ENCODE results near the gene MICU1. TPM values are rescaled to one million over a fixed set of nuclear protein-coding genes. Genes with fewer than 3 reads are reported as not detected.
"Not testable (repeated sequence)": the region's sequence is repeated elsewhere in the genome, so short reads cannot be mapped to it uniquely, and the experiment has no call there.

Gene MICU1
- total RNA-seq, 1 experiment from 2014 or later = 34.4 TPM

GRCh38 chr10:72390764-72391163 lies 235.1 kb downstream of the MICU1 start:
- DNase-seq (ENCODE audit: low read depth) = no peak

GRCh38 chr10:72389716-72390115 lies 236.2 kb downstream of the MICU1 start:
- DNase-seq (ENCODE audit: low read depth) = no peak

GRCh38 chr10:72389014-72389413 lies 236.9 kb downstream of the MICU1 start:
- DNase-seq (ENCODE audit: low read depth) = no peak

GRCh38 chr10:72388062-72388461 lies 237.8 kb downstream of the MICU1 start:
- DNase-seq (ENCODE audit: low read depth) = no peak

- no peak for DNase-seq (ENCODE audit: low read depth)
Observed at GRCh38 chr10:72386916-72387586, 238.8 kb downstream of the MICU1 start.

GRCh38 chr10:72385724-72386123 lies 240.2 kb downstream of the MICU1 start:
- no peak for DNase-seq (ENCODE audit: low read depth)

- DNase-seq (ENCODE audit: low read depth) = not testable (repeated sequence)
Observed at GRCh38 chr10:72384982-72385381, 240.9 kb downstream of the MICU1 start.

GRCh38 chr10:72379776-72380175 lies 246.1 kb downstream of the MICU1 start:
- DNase-seq (ENCODE audit: low read depth) = peak; percentile 58

- no peak for DNase-seq (ENCODE audit: low read depth)
Observed at GRCh38 chr10:72379062-72379461, 246.8 kb downstream of the MICU1 start.

- peak; percentile 32 for DNase-seq (ENCODE audit: low read depth)
Observed at GRCh38 chr10:72375585-72375984, 250.3 kb downstream of the MICU1 start.

GRCh38 chr10:72375173-72375572 lies 250.7 kb downstream of the MICU1 start:
- no peak for DNase-seq (ENCODE audit: low read depth)

- no peak for DNase-seq (ENCODE audit: low read depth)
Observed at GRCh38 chr10:72370201-72370722, 255.6 kb downstream of the MICU1 start.

GRCh38 chr10:72367301-72367960 lies 258.4 kb downstream of the MICU1 start:
- no peak for DNase-seq (ENCODE audit: low read depth)

- no peak for DNase-seq (ENCODE audit: low read depth)
Observed at GRCh38 chr10:72365106-72365895, 260.6 kb downstream of the MICU1 start.

- DNase-seq (ENCODE audit: low read depth) = peak; percentile 93
Observed at GRCh38 chr10:72364239-72364777, 261.6 kb downstream of the MICU1 start.

- DNase-seq (ENCODE audit: low read depth) = no peak
Observed at GRCh38 chr10:72356987-72357386, 268.9 kb downstream of the MICU1 start.

GRCh38 chr10:72356115-72356514 lies 269.8 kb downstream of the MICU1 start:
- DNase-seq (ENCODE audit: low read depth) = no peak

- DNase-seq (ENCODE audit: low read depth) = no peak
Observed at GRCh38 chr10:72355214-72355555, 270.7 kb downstream of the MICU1 start.

- peak; percentile 97 for DNase-seq (ENCODE audit: low read depth)
Observed at GRCh38 chr10:72354356-72355213, 271.3 kb downstream of the MICU1 start, which contains the start of gene DNAJB12. Gene DNAJB12, minus strand, starts transcription at chr10:72354919. Its CDS starts 22 bp downstream, at chr10:72354897.

- no peak for DNase-seq (ENCODE audit: low read depth)
Observed at GRCh38 chr10:72353965-72354355, 271.9 kb downstream of the MICU1 start.

Data from HT1080 (cell line).